ENCODE results near the gene NKAP. TPM values are rescaled to one million over a fixed set of nuclear protein-coding genes. Genes with fewer than 3 reads are reported as not detected.
"Not testable (repeated sequence)": the region's sequence is repeated elsewhere in the genome, so short reads cannot be mapped to it uniquely, and the experiment has no call there.

NKAP gene
- total RNA-seq = 8.9 and 10.2 TPM in 2 replicates

- H3K4me3 Mint-ChIP-seq = peak within 1 kb of the TSS; percentile 91
- H3K9me3 Mint-ChIP-seq = no peaks in the 10 kb centered on the region
- peaks cover 14% of the 10 kb centered on the region for H3K4me1 Mint-ChIP-seq
- peak; percentile 95 for DNase-seq
- intact Hi-C loops (cut with micrococcal nuclease) = loop anchor here (1.0 to 10.0 kb wide), 6 partner anchors 72 to 525 kb away; partner anchors contain the start of genes LAMP2, NDUFA1, RNF113A and RPL39
- peak within 1 kb of the TSS; percentile 97 for H3K27ac Mint-ChIP-seq
- peaks cover 4% of the 10 kb centered on the region for H3K36me3 Mint-ChIP-seq (ENCODE audit: low read depth)
- peaks cover 2% of the 10 kb centered on the region for H3K27me3 Mint-ChIP-seq
Measured at GRCh38 chrX:119943185-119943988, at the start of gene NKAP. TSS of gene NKAP (minus strand) at chrX:119943751. CDS start at chrX:119943605, 146 bp downstream.

DNA sequence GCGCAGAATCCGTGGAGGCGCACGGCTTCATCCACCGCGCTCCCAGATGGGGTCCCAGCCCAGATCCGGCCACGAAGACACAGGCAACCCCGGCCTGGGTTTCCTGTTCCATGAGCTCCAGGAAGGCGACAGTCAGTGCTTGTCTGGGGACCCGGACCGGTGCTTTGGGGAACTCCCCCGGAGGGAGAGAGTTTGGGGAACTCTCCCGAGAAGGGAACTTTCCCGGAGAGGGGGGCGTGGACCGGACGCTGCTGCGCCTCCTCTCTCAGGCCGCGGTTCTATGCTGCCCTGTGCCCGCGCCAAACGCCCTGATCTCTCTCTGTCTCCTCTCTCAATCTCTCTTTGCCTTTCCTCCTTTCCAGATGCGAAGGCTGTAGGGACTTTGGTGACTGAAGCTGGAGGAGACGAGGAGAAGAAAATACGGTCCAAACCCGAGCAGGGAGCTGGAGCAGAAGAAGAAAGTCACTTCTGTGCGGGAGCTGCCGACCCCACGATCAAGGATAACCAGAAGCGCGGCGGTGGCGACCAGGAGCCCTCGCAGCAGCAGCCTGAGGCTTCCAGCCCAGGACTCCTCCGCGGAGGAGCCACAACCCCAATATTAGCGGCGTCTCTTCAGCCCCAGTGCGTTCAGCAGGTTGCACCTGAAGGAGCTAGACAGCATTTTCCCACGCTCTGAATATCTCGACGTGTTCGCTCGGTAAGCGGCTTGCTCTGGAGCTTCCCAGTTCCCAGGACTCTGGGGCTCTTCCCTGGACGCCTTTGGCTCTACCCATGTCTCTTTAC lies 47.6 kb upstream of the NKAP start:
- Mint-ChIP-seq H3K36me3 (ENCODE audit: low read depth) (no peaks in the 10 kb centered on the region), H3K27ac (no peak overlapping the region), H3K4me3 (peak overlapping the region; percentile 83), H3K9me3 (no peaks in the 10 kb centered on the region), H3K27me3 (peaks cover 63% of the 10 kb centered on the region), H3K4me1 (peaks cover 11% of the 10 kb centered on the region)
- peak; percentile 56 for DNase-seq
- intact Hi-C loops (cut with micrococcal nuclease) = no loop called here

DNA sequence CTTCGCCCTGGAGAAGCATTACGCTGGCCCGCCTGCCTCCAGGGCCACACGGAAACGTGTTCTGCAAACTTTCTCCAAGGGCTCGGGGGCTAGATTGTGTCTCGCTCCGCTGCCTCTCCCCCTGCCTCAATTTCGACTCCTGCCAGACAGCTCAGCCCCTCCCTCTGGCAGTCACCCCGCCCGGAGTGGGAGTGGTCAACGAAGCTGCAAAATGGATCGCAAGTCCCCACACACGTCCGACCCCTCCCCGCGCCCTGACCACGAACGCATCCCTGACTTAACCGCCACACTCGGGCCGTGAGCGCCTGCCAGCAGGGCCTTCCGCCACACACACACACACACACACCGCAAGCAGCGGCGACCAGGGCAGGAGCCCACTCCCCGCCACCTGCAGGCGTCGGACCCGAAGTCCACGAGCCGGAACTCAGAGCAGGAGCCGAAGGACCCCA lies 47.0 kb upstream of the NKAP start:
- no peak overlapping the region for H3K27ac Mint-ChIP-seq
- H3K4me3 Mint-ChIP-seq = peak overlapping the region; percentile 83
- H3K36me3 Mint-ChIP-seq (ENCODE audit: low read depth) = no peaks in the 10 kb centered on the region
- peak; percentile 60 for DNase-seq
- peaks cover 59% of the 10 kb centered on the region for H3K27me3 Mint-ChIP-seq
- no peaks in the 10 kb centered on the region for H3K9me3 Mint-ChIP-seq
- intact Hi-C loops (cut with micrococcal nuclease) = no loop called here
- peaks cover 11% of the 10 kb centered on the region for H3K4me1 Mint-ChIP-seq

GRCh38 chrX:119989905-119990555 lies 46.5 kb upstream of the NKAP start:
- Mint-ChIP-seq H3K27me3 (peaks cover 59% of the 10 kb centered on the region), H3K4me3 (peak overlapping the region; percentile 83), H3K36me3 (ENCODE audit: low read depth) (no peaks in the 10 kb centered on the region), H3K9me3 (no peaks in the 10 kb centered on the region), H3K4me1 (peaks cover 11% of the 10 kb centered on the region), H3K27ac (no peak overlapping the region)
- intact Hi-C loops (cut with micrococcal nuclease) = loop anchor here (10.0 kb wide), 1 partner anchor 155 kb away; no protein-coding TSS in a partner anchor
- DNase-seq = no peak

GRCh38 chrX:119986203-119986602 lies 42.7 kb upstream of the NKAP start:
- Mint-ChIP-seq H3K4me1 (peaks cover 8% of the 10 kb centered on the region), H3K9me3 (no peaks in the 10 kb centered on the region), H3K27ac (no peak overlapping the region), H3K4me3 (no peak overlapping the region), H3K36me3 (ENCODE audit: low read depth) (no peaks in the 10 kb centered on the region), H3K27me3 (peaks cover 33% of the 10 kb centered on the region)
- no peak for DNase-seq
- intact Hi-C loops (cut with micrococcal nuclease) = loop anchor here (10.0 kb wide), 1 partner anchor 159 kb away; no protein-coding TSS in a partner anchor

DNA sequence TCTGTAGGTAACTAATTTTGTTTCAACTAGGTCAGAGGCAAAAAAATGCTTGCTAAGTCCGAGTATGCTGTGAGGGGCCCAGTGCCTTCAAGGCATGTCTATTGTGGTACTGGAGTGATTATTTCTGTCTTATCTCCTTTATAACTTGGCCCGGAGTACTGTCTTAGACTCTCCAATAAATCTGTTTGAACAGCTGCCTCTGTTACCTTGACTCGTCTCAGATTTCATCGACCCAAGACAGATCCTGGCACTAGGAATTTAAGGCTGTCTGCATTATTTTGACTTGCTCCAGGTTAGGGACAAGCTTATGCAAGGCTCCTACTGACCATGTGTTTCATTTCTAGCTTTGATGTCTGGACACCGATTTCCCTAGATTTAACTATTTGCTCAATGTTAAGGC lies 41.1 kb upstream of the NKAP start:
- intact Hi-C loops (cut with micrococcal nuclease) = loop anchor here (10.0 kb wide), 1 partner anchor 160 kb away; no protein-coding TSS in a partner anchor
- peaks cover 21% of the 10 kb centered on the region for H3K27me3 Mint-ChIP-seq
- no peaks in the 10 kb centered on the region for H3K36me3 Mint-ChIP-seq (ENCODE audit: low read depth)
- H3K4me3 Mint-ChIP-seq = no peak overlapping the region
- no peak for DNase-seq
- peaks cover under 1% of the 10 kb centered on the region for H3K4me1 Mint-ChIP-seq
- no peak overlapping the region for H3K27ac Mint-ChIP-seq
- no peaks in the 10 kb centered on the region for H3K9me3 Mint-ChIP-seq

DNA sequence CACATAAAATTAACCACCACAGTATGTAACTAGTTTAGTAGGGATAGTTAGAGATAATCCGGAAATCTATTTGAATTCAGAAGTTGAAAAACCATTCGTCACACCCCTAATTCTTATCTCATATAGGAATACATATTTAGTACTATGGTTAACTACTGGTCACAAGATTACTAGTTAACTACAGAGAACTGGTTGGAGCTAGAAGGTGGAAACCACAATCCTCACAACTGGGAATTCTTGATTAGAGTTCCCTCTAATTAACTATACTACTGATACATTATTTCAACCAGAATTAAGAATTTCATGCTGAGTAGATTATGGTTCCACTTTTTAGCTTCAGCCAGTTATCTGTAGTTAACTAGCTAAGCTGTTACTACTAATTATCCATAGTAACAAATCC lies 39.9 kb upstream of the NKAP start:
- no peak for DNase-seq
- H3K9me3 Mint-ChIP-seq = no peaks in the 10 kb centered on the region
- intact Hi-C loops (cut with micrococcal nuclease) = loop anchor here (10.0 kb wide), 1 partner anchor 161 kb away; no protein-coding TSS in a partner anchor
- no peaks in the 10 kb centered on the region for H3K36me3 Mint-ChIP-seq (ENCODE audit: low read depth)
- H3K27me3 Mint-ChIP-seq = peaks cover 14% of the 10 kb centered on the region
- no peak overlapping the region for H3K4me3 Mint-ChIP-seq
- no peaks in the 10 kb centered on the region for H3K4me1 Mint-ChIP-seq
- H3K27ac Mint-ChIP-seq = no peak overlapping the region

DNA sequence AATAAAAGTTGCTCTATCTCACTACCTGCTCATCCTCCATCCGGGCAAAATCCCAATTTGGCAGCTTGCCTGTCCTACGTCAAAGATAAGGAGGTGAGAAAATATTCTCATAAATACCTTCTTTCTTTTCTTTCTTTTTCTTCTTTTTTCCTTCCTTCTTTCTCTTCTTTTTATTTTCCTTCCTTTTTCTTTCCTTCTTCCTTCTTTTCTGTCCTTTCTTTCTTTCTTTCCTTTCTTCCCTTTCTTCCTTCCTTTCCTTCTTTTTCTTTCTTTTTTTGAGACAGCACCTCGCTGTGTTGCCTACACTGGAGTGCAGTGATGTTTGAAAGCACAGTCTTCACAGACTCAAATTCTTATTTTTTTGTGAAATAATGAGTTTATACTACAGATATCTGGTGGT lies 38.6 kb upstream of the NKAP start:
- Mint-ChIP-seq H3K27me3 (peaks cover 11% of the 10 kb centered on the region), H3K4me3 (no peak overlapping the region), H3K9me3 (no peaks in the 10 kb centered on the region), H3K36me3 (ENCODE audit: low read depth) (no peaks in the 10 kb centered on the region), H3K27ac (no peak overlapping the region), H3K4me1 (no peaks in the 10 kb centered on the region)
- DNase-seq = no peak
- intact Hi-C loops (cut with micrococcal nuclease) = loop anchor here (10.0 kb wide), 1 partner anchor 163 kb away; no protein-coding TSS in a partner anchor

DNA sequence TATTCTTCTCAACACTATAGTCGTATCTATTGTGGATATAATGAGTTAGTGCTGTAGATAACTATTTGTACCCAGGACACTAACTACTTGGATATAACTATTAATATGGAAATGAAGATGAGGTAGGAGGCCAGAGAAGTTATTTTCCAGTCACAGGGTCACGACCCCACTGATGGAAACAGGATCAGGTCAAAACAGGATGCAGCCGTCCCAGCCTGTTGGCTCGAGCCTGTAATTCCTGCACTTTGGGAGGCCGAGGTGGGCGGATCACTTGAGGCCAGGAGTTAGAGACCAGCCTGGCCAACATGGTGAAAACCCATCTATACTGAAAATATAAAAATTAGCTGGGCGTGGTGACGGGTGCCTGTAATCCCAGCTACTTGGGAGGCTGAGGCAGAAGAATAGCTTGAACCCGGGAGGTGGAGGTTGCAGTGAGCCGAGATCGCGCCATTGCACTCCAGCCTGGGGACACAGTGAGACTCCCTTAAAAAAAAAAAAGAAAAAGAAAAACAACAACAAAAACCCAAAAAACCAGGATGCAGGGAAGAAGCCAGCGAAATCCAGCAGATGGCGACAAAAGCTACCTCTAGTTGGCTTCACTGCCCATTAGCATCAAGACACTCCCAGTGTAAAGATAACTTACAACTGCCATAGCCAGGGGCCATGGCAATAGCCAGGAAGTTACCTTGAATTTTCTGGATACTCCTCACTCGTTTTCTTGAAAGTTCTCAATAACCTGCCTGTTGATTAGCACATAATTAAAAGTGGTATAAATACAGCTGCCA lies 37.9 kb upstream of the NKAP start:
- intact Hi-C loops (cut with micrococcal nuclease) = loop anchor here (10.0 kb wide), 1 partner anchor 163 kb away; no protein-coding TSS in a partner anchor
- no peaks in the 10 kb centered on the region for H3K36me3 Mint-ChIP-seq (ENCODE audit: low read depth)
- no peak overlapping the region for H3K27ac Mint-ChIP-seq
- peak; percentile 59 for DNase-seq
- H3K4me1 Mint-ChIP-seq = no peaks in the 10 kb centered on the region
- no peak overlapping the region for H3K4me3 Mint-ChIP-seq
- no peaks in the 10 kb centered on the region for H3K9me3 Mint-ChIP-seq
- peaks cover 11% of the 10 kb centered on the region for H3K27me3 Mint-ChIP-seq

DNA sequence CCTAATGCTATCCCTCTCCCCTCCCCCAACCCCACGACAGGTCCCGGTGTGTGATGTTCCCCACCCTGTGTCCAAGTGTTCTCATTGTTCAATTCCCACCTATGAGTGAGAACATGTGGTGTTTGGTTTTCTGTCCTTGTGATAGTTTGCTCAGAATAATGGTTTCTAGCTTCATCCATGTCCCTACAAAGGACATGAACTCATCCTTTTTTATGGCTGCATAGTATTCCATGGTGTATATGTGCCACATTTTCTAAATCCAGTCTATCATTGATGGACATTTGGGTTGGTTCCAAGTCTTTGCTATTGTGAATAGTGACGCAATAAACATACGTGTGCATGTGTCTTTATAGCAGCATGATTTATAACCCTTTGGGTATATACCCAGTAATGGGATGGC lies 33.6 kb upstream of the NKAP start:
- H3K27ac Mint-ChIP-seq; H3K27me3 Mint-ChIP-seq; H3K36me3 Mint-ChIP-seq (ENCODE audit: low read depth); DNase-seq; H3K9me3 Mint-ChIP-seq; H3K4me3 Mint-ChIP-seq; intact Hi-C loops (cut with micrococcal nuclease); H3K4me1 Mint-ChIP-seq: not testable (repeated sequence)

GRCh38 chrX:119971184-119971583 lies 27.6 kb upstream of the NKAP start:
- no peak overlapping the region for H3K4me3 Mint-ChIP-seq
- intact Hi-C loops (cut with micrococcal nuclease) = no loop called here
- no peaks in the 10 kb centered on the region for H3K27me3 Mint-ChIP-seq
- DNase-seq = no peak
- no peaks in the 10 kb centered on the region for H3K9me3 Mint-ChIP-seq
- no peaks in the 10 kb centered on the region for H3K4me1 Mint-ChIP-seq
- H3K36me3 Mint-ChIP-seq (ENCODE audit: low read depth) = no peaks in the 10 kb centered on the region
- no peak overlapping the region for H3K27ac Mint-ChIP-seq

DNA sequence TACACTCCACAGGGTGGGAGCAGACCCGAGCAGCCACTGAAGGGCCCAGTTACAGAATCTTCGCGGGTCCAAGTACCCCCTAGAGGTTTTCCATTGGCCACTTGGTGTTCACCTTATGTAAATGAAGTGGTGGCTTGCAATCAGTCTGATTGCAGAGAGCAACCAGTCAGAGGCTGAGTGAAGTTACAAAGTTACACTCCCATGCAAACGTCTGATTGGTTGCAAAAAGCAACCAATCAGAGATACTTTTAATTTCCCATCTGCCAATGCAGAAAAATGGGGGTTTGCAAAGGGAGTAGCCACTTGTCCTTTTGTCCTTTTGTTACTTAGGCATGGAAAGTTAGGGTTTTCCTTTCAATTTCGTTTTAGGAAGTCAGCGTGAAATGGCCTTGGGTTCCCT lies 27.0 kb upstream of the NKAP start:
- Mint-ChIP-seq H3K4me3 (no peak overlapping the region), H3K4me1 (no peaks in the 10 kb centered on the region), H3K9me3 (no peaks in the 10 kb centered on the region), H3K36me3 (ENCODE audit: low read depth) (no peaks in the 10 kb centered on the region), H3K27ac (no peak overlapping the region), H3K27me3 (no peaks in the 10 kb centered on the region)
- intact Hi-C loops (cut with micrococcal nuclease) = no loop called here
- no peak for DNase-seq

- intact Hi-C loops (cut with micrococcal nuclease); H3K36me3 Mint-ChIP-seq (ENCODE audit: low read depth); H3K9me3 Mint-ChIP-seq; H3K4me3 Mint-ChIP-seq; DNase-seq; H3K27ac Mint-ChIP-seq; H3K27me3 Mint-ChIP-seq; H3K4me1 Mint-ChIP-seq: not testable (repeated sequence)
Measured at GRCh38 chrX:119966837-119967236, 23.3 kb upstream of the NKAP start.

Measured in activated CD4-positive, alpha-beta T cell treated with anti-CD3 and anti-CD28 coated beads, Interleukin-2, amount 10 ng/mL, durations not matched to agents 24 days and 14 days (primary cell).